Activated B cell treated with CpG ODN at 0.5 μM for 24 hours (primary cell): ENCODE measurements around the gene CLP1. TPM values are rescaled to one million over a fixed set of nuclear protein-coding genes. Genes with fewer than 3 reads are reported as not detected.

ENCODE experiments used
- ATAC-seq: fragments of 200-7000 bp; cut with Tn5 transposase; one replicate; pipeline ENCODE4 v1.10.0; 2021; ENCODE audit warnings: low read depth, mild to moderate bottlenecking, moderate library complexity
- CTCF ChIA-PET: fragments of 350-600 bp; sonication (Branson Sonifier 250); formaldehyde crosslinking; loops from one replicate; lab custom pipeline; 2021; ENCODE audit warnings: antibody characterized with exemption; lab: Charles Lee
- POLR2A ChIA-PET: fragments of 350-600 bp; sonication (Branson Sonifier 250); formaldehyde crosslinking; loops from one replicate; lab custom pipeline; 2021; ENCODE audit warnings: antibody characterized with exemption; lab: Charles Lee
- DNase-seq: peaks from one replicate; pipeline ENCODE4 v3.0.0; 2022
- H3K27ac Mint-ChIP-seq: one replicate; pipeline ENCODE4 v1.8.0; 2020; ENCODE audit warnings: mixed read lengths
- H3K27me3 Mint-ChIP-seq: one replicate; pipeline ENCODE4 v1.8.0; 2021; ENCODE audit warnings: mixed read lengths
- H3K36me3 Mint-ChIP-seq: one replicate; pipeline ENCODE4 v1.8.0; 2021; ENCODE audit warnings: low read depth, mixed read lengths
- H3K4me1 Mint-ChIP-seq: one replicate; pipeline ENCODE4 v1.8.0; 2021; ENCODE audit warnings: mixed read lengths
- H3K4me3 Mint-ChIP-seq: one replicate; pipeline ENCODE4 v1.8.0; 2020; ENCODE audit warnings: mild to moderate bottlenecking, mixed read lengths
- H3K9me3 Mint-ChIP-seq: one replicate; pipeline ENCODE4 v1.8.0; 2020; ENCODE audit warnings: mixed read lengths
- CTCF ChIP-seq: fragments of 200-600 bp; IDR thresholded peaks from one replicate; pipeline ENCODE4 v1.8.0; 2022; ENCODE audit warnings: antibody characterized with exemption, mild to moderate bottlenecking
- intact Hi-C: fragments of 100-400 bp; cut with micrococcal nuclease; formaldehyde crosslinking; loops from one replicate; pipeline ENCODE4 v1.15.1; 2024
- total RNA-seq: library from RNA; stranded (reverse); gene quantifications from 2 replicates; pipeline ENCODE4 v1.2.3, GENCODE V29; 2022

Gene CLP1
- total RNA-seq, 1 donor from 2014 or later, result 20.4 TPM

DNA sequence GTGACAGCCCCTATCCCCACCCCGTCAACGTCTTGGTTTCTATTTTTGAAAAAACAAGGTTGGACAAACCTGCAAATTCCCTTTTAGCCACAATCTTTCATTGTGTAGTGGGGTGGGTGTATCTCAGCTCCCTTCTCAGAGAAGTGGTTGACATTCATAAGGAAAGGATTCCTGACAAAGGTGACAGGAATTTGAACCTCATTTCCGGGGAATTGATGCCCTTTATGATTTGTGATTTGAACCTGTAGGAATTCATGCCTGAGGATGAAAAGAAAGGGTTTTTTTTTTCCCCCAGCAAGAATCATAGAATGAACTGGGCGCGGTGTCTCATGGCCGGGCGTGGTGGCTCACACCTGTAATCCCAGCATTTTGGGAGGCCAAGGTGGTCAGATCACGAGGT is 22.3 kb upstream of the CLP1 start:
- ChIA-PET CTCF (no interaction called here), POLR2A (no interaction called here)
- Mint-ChIP-seq H3K4me3 (no peak overlapping the region), H3K27ac (no peak overlapping the region), H3K4me1 (peaks cover 23% of the 10 kb centered on the region), H3K27me3 (peaks cover 44% of the 10 kb centered on the region), H3K36me3 (no peaks in the 10 kb centered on the region), H3K9me3 (no peaks in the 10 kb centered on the region)
- DNase-seq (no peak), ATAC-seq (no peak)
- intact Hi-C loops, result no loop called here
- TF ChIP-seq CTCF, result no peak

DNA sequence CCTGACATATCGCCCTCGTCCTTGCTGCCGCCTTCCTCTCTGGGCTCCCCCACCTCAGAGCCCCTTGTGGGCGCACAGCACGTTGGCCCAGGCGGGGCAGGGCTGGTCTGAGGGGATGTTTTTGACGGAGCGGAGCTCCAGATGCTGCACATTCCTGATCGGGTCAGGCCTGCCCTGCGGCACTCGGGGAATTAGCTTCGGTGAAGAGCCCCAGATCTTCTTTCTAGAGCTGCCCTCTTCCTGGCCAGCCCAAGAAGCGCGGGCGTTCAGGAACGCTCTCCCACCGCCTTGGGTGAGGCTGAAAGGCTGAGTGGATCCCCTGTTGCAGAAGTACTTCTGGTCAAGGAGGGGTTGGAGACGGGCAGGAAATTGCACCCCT is 19.9 kb upstream of the CLP1 start:
- intact Hi-C loops, result no loop called here
- peaks cover 35% of the 10 kb centered on the region for H3K27me3 Mint-ChIP-seq
- no peak for ATAC-seq

GRCh38 chr11:57638005-57638781 is 19.4 kb upstream of the CLP1 start:
- ATAC-seq (no peak), DNase-seq (no peak)
- H3K36me3 Mint-ChIP-seq, result no peaks in the 10 kb centered on the region
- peaks cover 39% of the 10 kb centered on the region for H3K27me3 Mint-ChIP-seq
- H3K27ac Mint-ChIP-seq, result no peak overlapping the region
- CTCF ChIA-PET, result interaction anchor here (0.7 to 5.5 kb wide), 2 partner anchors 68 to 180 kb away, joined by 3 to 61 read pairs; partner anchors contain the start of gene UBE2L6
- H3K4me1 Mint-ChIP-seq, result peaks cover 27% of the 10 kb centered on the region
- no peak for TF ChIP-seq CTCF
- POLR2A ChIA-PET, result interaction anchor here (0.6 to 0.7 kb wide), 4 partner anchors 41 to 180 kb away, joined by 4 to 11 read pairs (median 4); no protein-coding TSS in a partner anchor
- peak overlapping the region; percentile 86 for H3K4me3 Mint-ChIP-seq
- H3K9me3 Mint-ChIP-seq, result no peaks in the 10 kb centered on the region
- intact Hi-C loops, result no loop called here

More for the DNA sequence above, 19.9 kb upstream of the CLP1 start:
- Mint-ChIP-seq H3K4me3 (peak overlapping the region; percentile 86), H3K9me3 (no peaks in the 10 kb centered on the region), H3K4me1 (peaks cover 27% of the 10 kb centered on the region), H3K36me3 (no peaks in the 10 kb centered on the region), H3K27ac (no peak overlapping the region)
- DNase-seq, result no peak
- ChIA-PET POLR2A (interaction anchor here (0.6 kb wide), 1 partner anchor 155 kb away, joined by 11 read pairs; no protein-coding TSS in a partner anchor), CTCF (interaction anchor here (1.0 to 5.5 kb wide), 3 partner anchors 68 to 163 kb away, joined by 3 to 61 read pairs (median 4); partner anchors contain the start of gene UBE2L6)
- no peak for TF ChIP-seq CTCF

DNA sequence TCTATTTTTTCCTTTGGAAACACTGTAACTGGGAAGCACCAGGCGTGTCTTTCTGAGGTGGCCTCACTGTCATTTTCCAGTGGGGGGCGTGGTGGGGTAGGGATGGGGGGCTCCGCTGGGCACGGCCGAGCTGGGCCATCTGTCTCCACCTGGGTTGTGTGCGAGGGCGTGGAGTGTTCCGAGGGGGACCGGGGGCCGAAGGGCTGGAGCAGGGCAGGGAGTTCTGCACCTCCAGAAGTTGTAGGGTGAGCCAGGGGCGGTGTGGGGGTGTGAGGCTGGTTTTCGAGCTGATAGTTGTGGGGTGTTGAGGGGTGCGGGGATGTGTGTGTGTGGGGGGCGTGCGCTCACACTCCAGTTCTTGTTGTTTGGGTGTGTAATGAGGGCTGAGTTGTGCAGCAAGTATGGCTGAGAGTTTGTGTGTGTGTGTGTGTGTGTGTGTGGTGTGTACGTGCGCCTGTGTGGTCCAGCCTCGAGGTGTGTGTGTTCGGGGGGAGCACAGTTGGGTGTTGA is 18.7 kb upstream of the CLP1 start:
- Mint-ChIP-seq H3K9me3 (no peaks in the 10 kb centered on the region), H3K27me3 (peaks cover 39% of the 10 kb centered on the region), H3K4me1 (peaks cover 27% of the 10 kb centered on the region), H3K27ac (no peak overlapping the region), H3K4me3 (peak overlapping the region; percentile 86), H3K36me3 (no peaks in the 10 kb centered on the region)
- DNase-seq (no peak), ATAC-seq (peak; percentile 12)
- TF ChIP-seq CTCF, result no peak
- intact Hi-C loops, result no loop called here
- POLR2A ChIA-PET, result interaction anchor here (0.6 to 0.7 kb wide), 3 partner anchors 40 to 181 kb away, joined by 4 read pairs; no protein-coding TSS in a partner anchor
- CTCF ChIA-PET, result interaction anchor here (0.7 to 5.5 kb wide), 5 partner anchors 9 to 182 kb away, joined by 3 to 61 read pairs (median 4); partner anchors contain the start of gene UBE2L6
